Testis (tissue), 3 donors: ENCODE results near the gene TDRD3. TPM values are rescaled to one million over a fixed set of nuclear protein-coding genes. Genes with fewer than 3 reads are reported as not detected.

Experiments
- DNase-seq: peaks from one replicate; pipeline ENCODE4 v3.0.0-alpha.2; 2019
- H3K27ac ChIP-seq, 2 donors: fragments of 200-600 bp; sonication (generic); one replicate each; pipeline ENCODE4 v1.5.1; 2019
- H3K27me3 ChIP-seq: fragments of 200-600 bp; sonication (generic); one replicate; pipeline ENCODE4 v1.5.1; 2019
- H3K36me3 ChIP-seq: fragments of 200-600 bp; sonication (generic); one replicate; pipeline ENCODE4 v1.5.1; 2017; ENCODE audit warnings: low read depth; ENCODE audit errors: missing control alignments
- H3K4me1 ChIP-seq: fragments of 200-600 bp; sonication (generic); one replicate; pipeline ENCODE4 v1.5.1; 2019
- H3K4me3 ChIP-seq, 2 donors: fragments of 200-600 bp; sonication (generic); one replicate each; pipeline ENCODE4 v1.5.1; 2017 to 2019
- H3K9me3 ChIP-seq: fragments of 200-600 bp; sonication (generic); one replicate; pipeline ENCODE4 v1.5.1; 2017
- POLR2A ChIP-seq: fragments of 450-650 bp; IDR thresholded peaks from one replicate; pipeline ENCODE4 v1.6.1; 2017; ENCODE audit warnings: antibody characterized with exemption, mild to moderate bottlenecking, moderate library complexity
- WGBS, 2 donors: methylation state at CpG; one replicate each; pipeline ENCODE4 v1.1.5; 2018; 5-methylcytosine and 5-hydroxymethylcytosine counted together
- intact Hi-C: fragments of 100-400 bp; cut with DNase I; formaldehyde crosslinking; loops from one replicate; pipeline ENCODE4 v1.15.1; 2023; ENCODE audit warnings: low total_unique reads
- polyA plus RNA-seq: library from polyadenylated mRNA; stranded (reverse); fragments of 350-450 nt; fragmentation: Illumina TruSeq; extraction: RNeasy Lipid Tissue Mini Kit (QIAGEN cat#74804); gene quantifications from one replicate; pipeline ENCODE4 v1.2.3, GENCODE V29; 2014; ENCODE audit warnings: low read depth, low replicate concordance; ENCODE audit not compliant: insufficient read depth
- small RNA-seq, 2 donors: library from RNA; depleted of rRNA; stranded (forward); fragments of <200 nt; gene quantifications; one replicate each; pipeline ENCODE3, GENCODE V24; 2016
- total RNA-seq, 2 donors: library from RNA; depleted of rRNA; stranded (reverse); fragments of >200 nt; gene quantifications; one replicate each; pipeline ENCODE4 v1.2.3, GENCODE V29; 2016
- TF ChIP-seq, protein P1 (sequence below), 3 experiments: fragments of 450-650 bp in 2 of 3; fragments of 200-600 bp in 1 of 3; sonication (generic) in 1 of 3; IDR thresholded peaks; one replicate each; pipeline ENCODE4 v1.5.1; 2016 to 2019; ENCODE audit warnings: antibody characterized with exemption in 3 of 3, mild to moderate bottlenecking in 2 of 3, moderate library complexity in 1 of 3

TDRD3 gene
- total and polyA plus RNA-seq, 3 donors from 2014 or later = 21.8 to 30.4 (median 28.8) TPM

DNA sequence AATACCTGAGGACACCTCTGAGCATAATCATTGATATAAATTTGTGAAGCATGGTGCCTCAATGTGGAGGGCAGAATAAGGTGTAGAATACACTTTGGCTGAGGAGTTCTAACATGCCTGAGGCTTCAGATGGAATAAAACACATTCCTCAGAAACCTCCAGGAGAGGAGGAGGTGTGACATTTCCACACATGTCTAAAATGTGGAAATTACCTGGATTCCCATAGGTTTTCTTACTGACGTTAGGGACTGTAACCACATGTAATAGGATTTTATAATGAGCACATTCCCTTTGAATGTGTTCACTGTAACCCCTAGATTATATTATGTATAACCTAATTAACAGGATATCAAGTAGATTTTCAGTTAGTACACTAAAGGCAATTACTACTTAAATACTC lies 226.1 kb downstream of the TDRD3 start:
- Histone ChIP-seq H3K27ac (no peak overlapping the region), H3K36me3 (no peaks in the 10 kb centered on the region), H3K4me1 (no peaks in the 10 kb centered on the region), H3K27me3 (no peaks in the 10 kb centered on the region), H3K4me3 (no peak overlapping the region), H3K9me3 (no peaks in the 10 kb centered on the region)
- 79 to 80% methylated on average over 1 of the region's 1 CpG for WGBS, 2 donors
- intact Hi-C loops = no loop called here
- TF ChIP-seq POLR2A = no peak
- TF ChIP-seq, protein P1, sequence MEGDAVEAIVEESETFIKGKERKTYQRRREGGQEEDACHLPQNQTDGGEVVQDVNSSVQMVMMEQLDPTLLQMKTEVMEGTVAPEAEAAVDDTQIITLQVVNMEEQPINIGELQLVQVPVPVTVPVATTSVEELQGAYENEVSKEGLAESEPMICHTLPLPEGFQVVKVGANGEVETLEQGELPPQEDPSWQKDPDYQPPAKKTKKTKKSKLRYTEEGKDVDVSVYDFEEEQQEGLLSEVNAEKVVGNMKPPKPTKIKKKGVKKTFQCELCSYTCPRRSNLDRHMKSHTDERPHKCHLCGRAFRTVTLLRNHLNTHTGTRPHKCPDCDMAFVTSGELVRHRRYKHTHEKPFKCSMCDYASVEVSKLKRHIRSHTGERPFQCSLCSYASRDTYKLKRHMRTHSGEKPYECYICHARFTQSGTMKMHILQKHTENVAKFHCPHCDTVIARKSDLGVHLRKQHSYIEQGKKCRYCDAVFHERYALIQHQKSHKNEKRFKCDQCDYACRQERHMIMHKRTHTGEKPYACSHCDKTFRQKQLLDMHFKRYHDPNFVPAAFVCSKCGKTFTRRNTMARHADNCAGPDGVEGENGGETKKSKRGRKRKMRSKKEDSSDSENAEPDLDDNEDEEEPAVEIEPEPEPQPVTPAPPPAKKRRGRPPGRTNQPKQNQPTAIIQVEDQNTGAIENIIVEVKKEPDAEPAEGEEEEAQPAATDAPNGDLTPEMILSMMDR (IDR thresholded peaks at IDR 0.05) = no peak
- DNase-seq = no peak

Small RNAs within 50 kb of the gene (small RNA-seq; reads per million reads assigned to genes)
- gene RNA5SP31 = 0 reads per million in 2 donors

Other genes starting within 250 kb of the TDRD3 start
- 10 to 100 TPM; 12.5 to 18.7 TPM for gene DIAPH3, start 233.3 kb upstream of the TDRD3 start, total RNA-seq
- gene DIAPH3, start 233.3 kb upstream of the TDRD3 start, polyA plus RNA-seq = 30.3 TPM